Measurements from ENCODE around the gene NLRC5.
"Not testable (repeated sequence)": the region's sequence is repeated elsewhere in the genome, so short reads cannot be mapped to it uniquely, and the experiment has no call there.

Gene NLRC5

DNA sequence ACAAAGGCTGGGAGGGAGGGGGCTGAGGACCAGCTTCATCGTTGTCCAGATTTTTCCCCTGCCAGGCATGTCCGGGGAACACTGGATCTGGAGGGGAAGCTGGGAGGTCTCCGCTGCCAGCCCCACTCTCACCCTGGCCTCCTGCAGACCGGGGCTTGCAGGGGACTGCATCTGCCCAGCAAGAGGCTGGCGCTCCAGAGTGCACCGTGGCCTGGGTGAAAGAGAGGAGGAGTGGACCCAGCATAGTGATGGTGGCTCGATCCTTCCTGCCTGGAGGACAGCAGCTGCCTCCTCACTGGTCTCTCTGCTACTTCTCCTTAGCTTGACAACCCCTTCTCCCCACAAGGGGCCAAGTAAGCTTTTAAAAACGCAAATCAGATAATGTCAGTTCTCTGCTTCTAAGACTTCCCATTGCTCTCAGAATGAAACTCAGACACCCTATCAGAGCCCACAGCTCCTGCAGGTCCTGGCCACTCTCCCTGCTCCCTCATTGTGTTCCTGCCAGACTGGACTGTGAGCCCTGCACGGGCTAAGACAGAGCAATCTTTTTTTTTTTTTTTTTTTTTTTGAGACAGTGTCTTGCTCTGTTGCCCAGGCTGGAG lies 118.1 kb downstream of the NLRC5 start:
- no peak for DNase-seq

DNA sequence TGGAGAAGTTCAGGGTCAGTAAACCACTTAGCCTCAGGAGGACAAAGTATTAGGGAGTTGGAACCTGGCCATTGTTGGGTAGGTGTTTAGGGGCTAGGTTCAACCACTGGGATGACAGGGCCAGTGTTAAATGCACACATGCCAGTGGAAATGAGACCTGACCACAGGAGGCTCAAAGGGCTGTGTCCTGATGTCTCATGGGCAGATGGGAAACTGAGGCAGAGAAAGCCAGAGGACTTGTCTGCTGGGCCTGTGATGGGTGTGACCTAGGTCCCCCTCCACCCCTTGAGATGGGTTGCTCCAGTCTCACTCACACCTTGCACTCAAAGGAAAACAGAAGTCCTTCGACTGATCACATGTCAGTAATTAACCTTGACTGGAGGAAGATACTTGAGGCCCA lies 119.1 kb downstream of the NLRC5 start:
- DNase-seq: no peak

DNA sequence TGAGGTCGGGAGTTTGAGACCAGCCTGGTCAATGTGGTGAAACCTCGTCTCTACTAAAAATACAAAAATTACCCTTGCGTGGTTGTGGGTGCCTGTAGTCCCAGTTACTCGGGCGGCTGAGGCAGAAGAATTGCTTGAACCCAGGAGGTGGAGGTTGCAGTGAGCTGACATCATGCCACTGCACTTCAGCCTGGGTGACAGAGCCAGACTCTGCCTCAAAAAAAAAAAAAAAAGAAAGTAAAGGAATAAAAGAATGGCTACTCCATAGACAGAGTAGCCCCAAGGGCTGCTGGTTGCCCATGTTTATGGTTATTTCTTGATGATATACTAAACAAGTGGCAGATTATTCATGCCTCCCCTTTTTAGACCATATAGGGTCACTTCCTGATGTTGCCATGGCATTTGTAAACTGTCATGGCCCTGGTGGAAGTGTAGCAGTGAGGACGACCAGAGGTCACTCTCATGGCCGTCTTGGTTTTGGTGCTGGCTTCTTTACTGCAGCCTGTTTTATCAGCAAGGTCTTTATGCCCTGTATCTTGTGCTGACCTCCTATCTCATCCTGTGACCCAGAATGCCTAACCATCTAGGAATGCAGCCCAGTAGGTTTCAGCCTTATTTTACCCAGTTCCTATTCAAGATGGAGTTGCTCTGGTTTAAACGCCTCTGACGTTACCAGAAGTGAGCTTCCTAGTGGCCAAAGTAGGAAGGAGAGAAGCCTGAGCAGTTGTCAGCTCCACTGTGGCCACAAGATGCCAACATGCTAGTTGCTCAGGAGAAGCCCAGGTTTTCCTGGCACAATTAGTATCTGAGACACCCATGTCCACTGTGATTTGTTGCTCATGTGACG lies 120.1 kb downstream of the NLRC5 start:
- DNase-seq: not testable (repeated sequence)

DNA sequence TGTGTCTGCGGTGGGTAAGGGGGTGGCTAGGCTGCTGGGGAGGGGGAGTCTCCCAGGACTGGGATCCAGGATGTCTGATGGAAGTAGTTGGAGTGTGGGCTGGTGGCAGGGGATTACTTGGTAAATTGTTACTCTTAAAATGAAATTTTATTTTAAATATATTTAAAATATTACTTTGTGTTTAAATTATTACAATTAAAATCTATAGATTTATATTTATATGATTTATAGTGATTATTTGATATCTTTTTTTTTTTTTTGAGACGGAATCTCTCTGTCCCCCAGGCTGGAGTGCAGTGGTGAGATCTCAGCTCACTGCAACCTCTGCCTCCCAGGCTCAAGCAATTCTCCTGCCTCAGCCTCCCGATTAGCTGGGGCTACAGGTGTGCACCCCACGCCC lies 121.6 kb downstream of the NLRC5 start:
- DNase-seq: no peak

DNA sequence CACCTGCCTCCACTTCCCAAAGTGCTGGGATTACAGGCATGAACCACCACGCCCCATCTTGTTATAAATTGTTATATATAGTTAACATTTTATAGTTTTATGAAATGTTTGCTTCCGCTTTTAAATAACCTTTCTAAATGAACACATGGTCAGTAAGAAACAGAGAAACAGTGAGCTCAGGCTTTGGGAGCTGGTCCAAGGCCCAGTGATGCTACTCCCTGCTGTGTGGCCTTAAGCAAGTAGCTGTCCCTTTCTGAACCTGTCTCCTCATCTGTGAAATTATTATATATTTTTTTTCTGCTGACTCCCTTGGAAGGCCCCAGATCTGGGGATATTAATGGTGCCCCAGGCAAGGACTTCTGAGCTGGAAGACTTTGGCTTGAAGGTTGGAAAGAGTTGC lies 122.1 kb downstream of the NLRC5 start:
- no peak for DNase-seq

DNA sequence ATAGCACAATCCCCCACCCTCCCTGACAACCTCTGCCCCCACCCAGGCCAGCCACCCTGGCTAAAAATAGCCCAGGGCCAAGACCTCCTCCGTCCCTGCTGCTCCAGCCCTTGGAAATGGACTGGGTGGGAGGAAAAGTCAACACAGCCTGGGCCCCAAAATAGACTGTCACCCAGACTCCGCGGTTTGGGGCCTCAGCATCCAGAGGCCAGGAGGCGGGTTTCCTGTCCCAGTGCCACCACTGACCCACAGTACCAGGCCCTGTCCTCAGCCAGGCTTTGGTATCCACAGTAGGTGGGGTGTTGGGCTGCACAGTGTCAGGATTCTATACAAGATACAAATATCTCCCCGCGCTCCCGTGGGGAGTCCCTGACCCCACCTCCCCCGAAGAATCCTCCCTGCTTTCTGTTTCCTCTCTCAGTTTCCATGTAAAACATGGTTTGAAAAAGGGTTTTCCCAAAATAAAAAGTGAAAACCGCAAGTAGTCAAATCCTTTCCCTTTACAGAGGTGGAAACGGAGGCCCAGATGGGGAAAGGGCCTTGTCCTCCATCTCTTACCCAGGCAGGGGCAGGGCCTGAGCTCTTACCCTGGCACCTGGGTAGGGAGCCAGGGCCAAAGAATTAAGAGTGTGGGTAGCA lies 123.2 kb downstream of the NLRC5 start:
- no peak for DNase-seq

DNA sequence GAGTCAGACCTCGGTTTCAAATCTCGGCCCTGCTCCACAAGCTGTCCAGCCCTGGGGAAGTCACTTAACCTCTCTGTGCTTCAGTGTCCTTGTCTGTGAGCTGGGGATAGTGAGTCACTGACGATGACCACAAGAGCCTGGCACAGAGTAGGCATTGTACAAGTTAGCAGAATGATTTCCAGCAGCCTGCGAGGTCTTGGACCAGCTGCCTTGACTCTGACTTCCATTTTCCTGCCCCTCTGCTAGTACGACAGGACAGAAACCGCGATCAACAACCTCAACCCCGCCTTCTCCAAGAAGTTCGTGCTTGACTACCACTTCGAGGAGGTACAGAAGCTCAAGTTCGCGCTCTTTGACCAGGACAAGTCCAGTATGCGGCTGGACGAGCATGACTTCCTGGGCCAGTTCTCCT lies 123.7 kb downstream of the NLRC5 start:
- no peak for DNase-seq

DNA sequence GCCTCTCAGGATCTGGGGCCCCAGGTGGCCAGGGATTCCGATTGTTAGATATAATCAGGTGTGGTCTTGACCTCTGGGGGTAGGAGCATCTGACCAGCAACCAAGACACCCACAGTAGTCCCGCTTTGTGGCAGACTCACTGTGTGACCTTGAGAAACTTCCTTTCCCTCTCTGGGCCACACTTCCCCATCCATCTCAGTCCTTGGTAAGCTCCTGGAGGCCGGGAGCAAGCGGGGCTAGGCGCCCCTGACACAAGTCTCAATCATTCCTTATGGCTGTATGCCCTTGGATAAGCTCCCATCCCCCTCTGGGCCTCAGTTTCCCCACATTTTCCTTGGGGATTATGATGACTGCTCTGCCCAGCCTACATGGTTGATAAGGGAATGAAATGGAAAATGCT lies 124.3 kb downstream of the NLRC5 start:
- no peak for DNase-seq

DNA sequence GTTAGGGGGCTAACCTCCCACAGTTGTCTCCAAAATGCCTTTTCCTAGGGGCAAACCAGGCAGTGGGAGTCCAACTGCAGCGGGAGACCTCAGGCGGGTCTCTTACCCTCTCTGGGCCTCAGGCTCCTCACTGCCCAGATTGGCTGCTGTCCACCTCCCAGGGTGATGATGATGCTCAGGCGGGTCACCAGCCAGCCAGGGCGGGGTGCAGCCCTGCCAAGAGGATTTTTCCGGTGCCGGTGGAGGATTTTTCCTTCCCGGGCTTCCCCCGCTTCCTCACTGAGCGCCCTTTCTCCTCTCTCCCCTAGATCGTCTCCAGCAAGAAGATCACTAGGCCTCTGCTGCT lies 125.8 kb downstream of the NLRC5 start:
- no peak for DNase-seq

DNA sequence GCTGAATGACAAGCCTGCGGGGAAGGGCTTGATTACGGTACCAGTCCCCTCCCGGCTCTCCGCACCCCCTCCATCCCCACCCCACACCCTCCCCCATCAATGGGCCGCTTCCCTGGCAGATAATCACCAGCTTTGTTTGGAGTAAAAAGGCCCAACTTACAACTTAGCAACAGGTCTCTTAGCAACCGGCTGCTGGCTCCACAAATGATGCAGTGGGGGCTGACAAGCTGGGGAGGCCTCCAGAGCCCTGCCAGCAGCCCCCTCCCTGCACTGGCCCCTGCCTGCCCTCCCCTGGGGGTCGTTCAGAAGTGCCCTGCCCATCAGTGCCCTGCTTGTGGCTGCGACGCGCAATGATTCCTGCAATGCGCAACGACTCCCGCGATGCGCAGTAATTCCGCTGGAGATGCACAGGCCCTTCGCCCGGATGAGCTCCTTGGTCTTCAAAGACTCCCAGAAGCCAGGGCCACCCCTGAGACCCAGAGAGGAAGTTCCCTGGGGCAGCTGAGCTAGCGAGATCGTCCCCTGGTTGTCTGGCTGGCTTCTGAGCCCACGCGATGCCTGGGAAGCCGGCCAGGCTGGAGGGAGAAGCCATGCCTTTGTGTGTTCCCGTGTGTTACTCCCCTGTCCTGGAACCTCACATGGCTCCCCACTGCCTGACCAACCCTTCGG lies 126.3 kb downstream of the NLRC5 start:
- no peak for DNase-seq

DNA sequence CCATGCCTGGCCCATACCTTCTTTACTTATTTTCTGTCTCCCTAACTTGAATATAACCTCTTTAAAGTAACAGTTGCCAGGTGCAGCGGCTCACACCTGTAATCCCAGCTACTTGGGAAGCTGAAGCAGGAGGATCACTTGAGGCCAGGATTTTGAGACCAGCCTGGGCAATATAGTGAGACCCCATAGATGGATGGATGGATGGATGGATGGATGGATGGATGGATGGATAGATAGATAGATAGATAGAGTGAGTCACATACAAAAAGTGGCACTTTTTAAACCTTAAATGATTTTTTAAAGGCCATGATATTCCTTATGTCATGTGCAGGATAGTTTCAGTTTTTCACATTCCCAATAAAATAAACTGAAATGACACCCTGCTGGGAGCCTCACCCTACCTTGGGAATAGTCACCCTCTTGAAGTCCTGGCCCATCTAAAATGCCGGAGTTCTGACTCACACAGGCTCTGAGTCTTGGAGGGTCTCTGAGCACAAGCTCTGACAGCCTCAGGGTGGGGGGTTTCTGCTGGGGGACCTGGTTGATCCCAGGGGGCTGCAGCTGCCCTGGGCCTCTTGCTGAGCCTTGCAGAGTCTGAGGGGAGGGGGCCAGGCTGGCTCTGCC lies 129.2 kb downstream of the NLRC5 start:
- DNase-seq: no peak

DNA sequence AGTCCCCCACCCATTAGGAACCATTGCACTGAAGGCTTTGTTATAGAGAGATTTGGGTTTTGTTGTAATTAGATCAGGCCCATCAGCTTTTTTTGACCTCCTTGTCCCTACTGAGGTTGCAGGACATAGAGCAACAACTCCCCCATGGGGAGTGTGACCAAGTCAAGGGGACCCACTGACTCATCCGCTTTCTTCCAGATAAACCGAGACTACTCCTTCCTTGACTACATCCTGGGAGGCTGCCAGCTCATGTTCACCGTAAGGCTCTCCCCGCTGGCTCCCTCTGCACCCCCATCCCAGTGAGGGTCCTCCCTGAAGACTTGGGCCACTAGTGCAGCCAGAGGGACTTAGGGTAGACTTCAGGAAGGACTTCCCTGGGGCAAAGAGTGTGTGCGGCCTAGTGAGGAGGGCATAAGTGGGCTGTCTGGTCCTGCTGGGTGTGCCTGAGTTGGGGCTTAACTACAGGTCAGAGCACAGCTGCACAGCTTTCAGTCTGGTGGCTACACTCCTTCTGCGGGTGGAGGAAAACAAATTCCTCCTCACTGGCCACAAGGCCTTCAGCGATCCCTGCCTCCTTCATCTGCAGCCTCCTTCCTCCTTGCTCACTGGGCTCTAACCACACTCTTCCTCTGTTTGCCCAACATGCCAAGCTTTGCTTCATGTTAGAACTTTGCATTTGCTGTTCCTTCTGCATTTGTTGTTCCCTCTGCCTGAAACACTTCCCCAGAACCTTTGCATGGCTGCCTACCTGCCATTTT lies 134.0 kb downstream of the NLRC5 start:
- DNase-seq: no peak

DNA sequence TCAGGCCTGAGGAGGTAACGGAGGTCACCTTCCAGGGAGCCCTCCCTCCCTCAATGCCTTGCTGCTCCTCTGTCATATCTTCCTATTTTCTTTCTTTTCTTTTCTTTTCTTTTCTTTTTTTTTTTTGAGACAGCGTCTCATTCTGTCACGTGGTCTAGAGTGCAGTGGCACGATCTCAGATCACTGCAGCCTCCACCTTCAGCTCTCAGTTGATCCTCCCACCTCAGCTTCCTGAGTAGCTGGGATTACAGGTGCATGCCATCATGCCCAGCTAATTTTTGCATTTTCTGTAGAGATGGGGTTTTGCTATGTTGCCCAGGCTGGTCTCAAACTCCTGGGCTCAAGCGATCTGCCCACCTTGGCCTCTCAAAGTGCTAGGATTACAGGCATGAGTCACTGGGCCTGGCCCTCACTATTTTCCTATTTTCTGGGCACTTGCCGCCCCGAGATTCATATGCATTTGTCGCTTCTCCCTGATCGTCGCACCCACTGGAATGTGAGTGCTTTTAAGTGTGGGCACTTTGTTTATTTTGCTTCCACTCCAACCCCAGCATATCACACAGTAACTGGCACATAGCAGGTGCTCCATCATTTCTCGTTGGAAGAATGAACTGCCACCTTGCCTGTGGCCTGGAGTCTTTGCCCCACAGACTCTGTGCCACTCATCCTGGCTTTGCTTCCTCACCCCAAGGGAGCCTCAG lies 134.8 kb downstream of the NLRC5 start:
- no peak for DNase-seq

DNA sequence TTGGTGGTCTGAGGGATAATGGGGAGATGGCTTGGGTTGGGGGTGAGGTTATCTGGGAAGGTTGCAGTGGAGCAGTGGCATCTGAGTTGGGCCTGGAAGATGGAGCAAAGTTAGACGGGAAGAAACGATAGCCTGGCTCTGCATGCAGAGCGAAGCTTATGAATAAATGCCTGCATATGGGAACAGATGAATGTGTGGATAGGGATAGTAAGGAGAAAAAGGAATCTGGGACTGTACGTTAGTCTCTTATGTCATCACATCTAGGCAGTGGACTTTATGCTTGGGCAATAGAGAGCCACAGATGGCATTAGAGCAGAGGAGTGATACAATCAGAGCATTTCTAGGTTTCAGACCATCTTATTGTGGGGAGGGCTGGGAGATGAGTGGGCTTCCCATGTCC lies 136.0 kb downstream of the NLRC5 start:
- DNase-seq: no peak

DNA sequence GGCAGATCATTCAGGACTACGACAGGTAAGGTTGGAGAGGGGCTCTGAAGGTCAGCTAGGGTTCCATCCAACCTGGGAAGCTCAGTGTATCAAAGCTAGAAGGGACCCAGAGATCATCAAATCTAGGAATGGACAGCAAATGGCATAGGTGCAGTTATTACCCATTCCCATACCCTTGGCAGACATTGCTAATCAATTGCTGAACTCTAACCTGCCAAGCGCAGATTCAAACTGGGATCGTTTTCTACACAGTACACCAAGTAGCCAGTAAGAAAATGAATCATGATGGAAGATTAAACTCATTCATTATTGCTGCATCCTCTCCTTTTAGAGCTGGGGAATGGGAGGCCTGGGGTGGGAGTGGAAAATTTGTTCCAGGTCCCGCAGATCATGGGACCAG lies 136.6 kb downstream of the NLRC5 start:
- DNase-seq: no peak

DNA sequence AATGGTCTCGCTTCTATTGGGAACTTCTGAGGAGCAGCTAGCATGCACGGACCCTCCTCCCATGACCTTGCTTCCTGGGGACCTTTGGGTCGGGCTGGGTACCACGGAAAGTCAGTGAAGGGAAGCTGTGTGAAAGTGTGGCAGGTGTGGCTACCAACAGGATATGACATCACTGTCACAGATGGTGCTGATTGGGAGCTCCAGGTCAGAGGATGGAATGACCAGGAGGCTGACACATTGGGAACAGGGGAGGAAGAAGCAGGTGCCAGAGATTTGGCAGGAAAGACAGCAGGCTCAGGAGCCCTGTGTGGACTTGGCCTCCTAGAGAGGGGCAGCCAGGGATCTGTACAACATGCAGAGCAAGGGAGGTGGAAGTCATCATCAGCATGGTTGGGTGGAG lies 137.1 kb downstream of the NLRC5 start:
- DNase-seq: no peak

DNA sequence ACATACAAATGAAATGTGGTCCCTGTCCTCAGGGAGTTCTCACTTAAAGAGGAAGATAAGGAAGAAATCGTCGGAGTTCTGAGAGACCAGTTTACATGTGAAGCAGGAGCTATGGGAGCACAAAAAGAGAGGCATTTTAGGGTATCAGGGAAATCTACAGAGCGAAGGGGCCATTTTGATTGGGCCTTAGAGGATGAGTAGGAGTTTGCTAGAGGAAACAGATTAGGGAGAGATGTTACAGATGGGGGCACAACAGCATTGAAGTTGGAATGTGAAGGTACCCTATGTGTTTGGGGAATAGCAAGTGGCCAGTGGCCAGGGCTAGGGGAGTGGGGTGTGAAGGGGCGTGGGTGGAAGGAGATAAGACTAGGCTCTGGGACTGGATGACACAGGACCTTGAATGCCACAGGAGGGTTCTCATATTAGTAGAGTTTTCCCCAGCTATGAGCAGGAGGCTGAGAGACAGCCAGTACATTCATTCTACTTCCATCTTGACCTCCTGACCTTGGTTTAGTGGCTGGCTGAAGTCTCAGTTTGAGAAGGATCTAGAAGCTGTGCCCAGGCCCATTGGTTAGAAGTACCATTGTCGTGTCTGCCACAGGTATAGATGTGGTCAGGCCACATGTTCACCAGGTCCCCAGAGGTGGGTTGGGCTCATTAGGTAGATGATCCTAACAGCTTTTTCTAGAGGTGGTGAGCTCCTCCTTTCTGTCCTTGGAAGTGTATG lies 137.8 kb downstream of the NLRC5 start:
- DNase-seq: no peak

DNA sequence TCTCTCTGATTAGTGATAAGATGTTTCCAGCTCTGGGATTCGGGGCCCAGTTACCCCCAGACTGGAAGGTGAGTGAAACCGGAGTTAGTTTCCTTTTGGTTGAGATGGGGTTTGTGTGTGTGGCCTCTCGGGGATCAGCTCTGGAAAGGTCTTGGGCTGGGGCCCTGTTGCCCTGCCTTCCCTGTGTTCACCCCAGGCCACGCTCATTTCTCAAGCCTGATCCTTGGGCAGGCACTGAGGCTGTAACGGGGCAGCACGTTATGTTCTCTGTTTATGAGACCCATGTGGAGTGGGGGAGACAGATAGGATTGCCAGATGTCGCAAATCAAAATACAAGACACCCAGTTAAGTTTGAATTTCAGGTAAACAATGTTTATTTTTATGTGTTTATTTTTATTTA lies 138.5 kb downstream of the NLRC5 start:
- no peak for DNase-seq

DNA sequence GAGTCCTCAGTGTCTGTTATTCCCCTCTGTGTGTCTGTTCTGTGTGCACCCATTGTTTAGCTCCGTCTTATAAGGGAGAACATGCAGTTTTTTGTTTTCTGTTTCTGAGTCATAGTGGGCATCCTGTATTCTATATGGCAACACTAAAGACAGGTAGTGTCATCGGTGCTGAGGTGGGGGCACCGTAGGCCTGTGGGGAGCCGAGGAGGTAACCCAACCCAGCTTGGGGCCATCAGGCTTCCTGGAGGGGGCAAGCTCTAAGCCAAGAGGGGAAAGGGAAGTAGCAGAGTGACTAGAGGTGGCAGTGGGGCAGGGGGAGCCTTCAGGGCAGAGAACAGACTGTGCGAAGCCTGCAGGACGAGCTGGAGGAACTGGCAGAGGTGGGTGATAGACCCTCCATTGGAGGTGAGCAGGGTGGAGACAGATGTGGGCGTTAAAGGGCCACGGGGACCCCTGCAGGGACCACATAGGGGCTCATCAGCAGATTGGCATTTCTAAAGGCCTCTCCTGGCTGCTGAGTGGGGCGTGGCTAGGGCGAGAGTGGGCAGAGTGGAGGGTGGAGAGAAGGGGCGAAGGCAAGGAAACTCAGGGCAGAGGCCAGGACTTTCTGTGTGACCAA lies 139.5 kb downstream of the NLRC5 start:
- DNase-seq: peak; percentile 76

DNA sequence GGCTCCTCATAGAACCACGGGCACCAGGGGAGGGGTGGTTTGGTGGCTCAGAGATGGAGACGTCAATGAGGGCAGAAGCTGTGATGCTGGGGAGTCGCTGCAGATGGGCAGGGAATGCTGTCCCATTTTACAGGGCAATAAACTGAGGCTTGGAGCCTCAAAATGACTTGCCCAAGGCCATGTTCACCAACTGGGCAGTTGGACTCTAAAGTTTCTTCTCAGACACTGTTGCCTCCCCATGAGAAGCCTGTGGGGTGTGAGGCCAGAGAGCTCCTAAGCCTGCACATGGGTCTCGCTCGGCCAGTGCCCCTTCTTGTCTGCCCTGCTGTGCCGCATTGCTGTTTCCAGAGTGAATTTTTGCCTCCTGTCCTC lies 141.6 kb downstream of the NLRC5 start:
- DNase-seq: no peak

Measured in activated CD4-positive, alpha-beta T cell treated with anti-CD3 and anti-CD28 coated beads, Interleukin-10, Interleukin-2, amounts not matched to agents 100 ng/mL and 50 ng/mL, durations not matched to agents 16 hours and 8 hours (primary cell).